ENCODE results near the gene ZNF587.
"Not testable (repeated sequence)": the region's sequence is repeated elsewhere in the genome, so short reads cannot be mapped to it uniquely, and the experiment has no call there.

Gene ZNF587

GRCh38 chr19:57867868-57868492 lies 18.3 kb downstream of the ZNF587 start:
- no peak for TF ChIP-seq CTCF (conservative IDR thresholded peaks at IDR 0.05; ENCODE audit: low read depth, low read length)
- H3K4me3 ChIP-seq (ENCODE audit: low read depth, low read length) = no peak overlapping the region
- no peak for DNase-seq (ENCODE audit: low read depth)

- not testable (repeated sequence) for DNase-seq (ENCODE audit: low read depth); H3K4me3 ChIP-seq (ENCODE audit: low read depth, low read length)
Observed at GRCh38 chr19:57869655-57870054, 20.0 kb downstream of the ZNF587 start.

- no peak overlapping the region for H3K4me3 ChIP-seq (ENCODE audit: low read depth, low read length)
- no peak for DNase-seq (ENCODE audit: low read depth)
- no peak for TF ChIP-seq CTCF (conservative IDR thresholded peaks at IDR 0.05; ENCODE audit: low read depth, low read length)
Observed at GRCh38 chr19:57870225-57870624, 20.6 kb downstream of the ZNF587 start.

GRCh38 chr19:57872450-57872849 lies 22.8 kb downstream of the ZNF587 start:
- H3K4me3 ChIP-seq (ENCODE audit: low read depth, low read length) = no peak overlapping the region
- no peak for TF ChIP-seq CTCF (conservative IDR thresholded peaks at IDR 0.05; ENCODE audit: low read depth, low read length)
- DNase-seq (ENCODE audit: low read depth) = no peak

GRCh38 chr19:57873883-57874799 lies 24.5 kb downstream of the ZNF587 start:
- peak; percentile 18 for DNase-seq (ENCODE audit: low read depth)
- not testable (repeated sequence) for H3K4me3 ChIP-seq (ENCODE audit: low read depth, low read length)

- TF ChIP-seq CTCF (conservative IDR thresholded peaks at IDR 0.05; ENCODE audit: low read depth, low read length) = no peak
- H3K4me3 ChIP-seq (ENCODE audit: low read depth, low read length) = no peak overlapping the region
Observed at GRCh38 chr19:57886046-57886445, 36.4 kb downstream of the ZNF587 start.

GRCh38 chr19:57887195-57887941 lies 37.7 kb downstream of the ZNF587 start:
- TF ChIP-seq CTCF (conservative IDR thresholded peaks at IDR 0.05; ENCODE audit: low read depth, low read length) = no peak
- peak; percentile 39 for DNase-seq (ENCODE audit: low read depth)
- H3K4me3 ChIP-seq (ENCODE audit: low read depth, low read length) = peak overlapping the region; percentile 96

More at GRCh38 chr19:57886046-57886445, 36.4 kb downstream of the ZNF587 start:
- no peak for DNase-seq (ENCODE audit: low read depth)
